Liver (tissue), 9 donors: ENCODE data around the gene ABCA4. TPM values are rescaled to one million over a fixed set of nuclear protein-coding genes. Genes with fewer than 3 reads are reported as not detected.

Source experiments
- DNase-seq: peaks from one replicate; pipeline ENCODE4 v3.0.0-alpha.2; 2017; ENCODE audit warnings: low spot score
- H3K27ac ChIP-seq, 2 donors: one replicate each; pipeline ENCODE4 v1.7.0; 2013; ENCODE audit warnings: inconsistent platforms in 2 of 2, low read length in 2 of 2, control low read depth in 1 of 2, low read depth in 1 of 2, mild to moderate bottlenecking in 1 of 2
- H3K27me3 ChIP-seq, 4 donors: one replicate each; pipeline versions ENCODE4 v1.6.1 to v1.7.0; 2013; ENCODE audit warnings: low read length in 3 of 4, inconsistent platforms in 1 of 4, mild to moderate bottlenecking in 1 of 4, moderate library complexity in 1 of 4; ENCODE audit not compliant: control insufficient read depth in 4 of 4, insufficient read depth in 4 of 4
- H3K36me3 ChIP-seq, 4 donors: one replicate each; pipeline versions ENCODE4 v1.6.1 to v1.7.0; 2013; ENCODE audit warnings: low read length in 3 of 4, mild to moderate bottlenecking in 3 of 4, low read depth in 1 of 4, moderate library complexity in 1 of 4; ENCODE audit not compliant: control insufficient read depth in 4 of 4, insufficient read depth in 3 of 4
- H3K4me1 ChIP-seq, 4 donors: one replicate each; pipeline versions ENCODE4 v1.6.1 to v1.7.0; 2013; ENCODE audit warnings: low read length in 3 of 4, mild to moderate bottlenecking in 3 of 4, moderate library complexity in 1 of 4; ENCODE audit not compliant: control insufficient read depth in 4 of 4, insufficient read depth in 4 of 4
- H3K4me3 ChIP-seq, 3 donors: one replicate each; pipeline versions ENCODE4 v1.6.1 to v1.7.0; 2013; ENCODE audit warnings: low read length in 3 of 3, control low read depth in 1 of 3, low read depth in 1 of 3, mild to moderate bottlenecking in 1 of 3
- H3K9ac ChIP-seq, 2 donors: one replicate each; pipeline ENCODE4 v1.7.0; 2013; ENCODE audit warnings: low read length in 2 of 2, mild to moderate bottlenecking in 2 of 2, moderate library complexity in 2 of 2, control low read depth in 1 of 2, low read depth in 1 of 2
- H3K9me3 ChIP-seq, 4 donors: one replicate each; pipeline versions ENCODE4 v1.6.1 to v1.7.0; 2013; ENCODE audit warnings: low read length in 3 of 4; ENCODE audit not compliant: control insufficient read depth in 4 of 4
- ATF3 ChIP-seq: IDR thresholded peaks from 2 replicates; pipeline ENCODE4 v1.6.1; 2016; ENCODE audit warnings: antibody characterized with exemption
- CTCF ChIP-seq: fragments of 150-350 bp; IDR thresholded peaks from 2 replicates; pipeline ENCODE4 v1.5.1; 2017; ENCODE audit warnings: improper control_type of control experiment, low read depth, low read length; ENCODE audit not compliant: missing input control
- EGR1 ChIP-seq, 2 donors: IDR thresholded peaks; 2 replicates each; pipeline ENCODE4 v1.6.1; 2016 to 2018; ENCODE audit warnings: antibody characterized with exemption in 2 of 2, low read depth in 2 of 2
- FOXA1 ChIP-seq: IDR thresholded peaks from 2 replicates; pipeline ENCODE4 v1.6.1; 2016; ENCODE audit warnings: antibody characterized with exemption
- FOXA2 ChIP-seq: IDR thresholded peaks from 2 replicates; pipeline ENCODE4 v1.6.1; 2016; ENCODE audit warnings: antibody characterized with exemption
- GABPA ChIP-seq, 2 donors: IDR thresholded peaks in 1 of 2; conservative IDR thresholded peaks in 1 of 2; 2 replicates each; pipeline ENCODE4 v1.6.1; 2016; ENCODE audit warnings: antibody characterized with exemption in 2 of 2, mild to moderate bottlenecking in 1 of 2, moderate library complexity in 1 of 2
- HNF4A ChIP-seq, 2 donors: conservative IDR thresholded peaks; 2 replicates each; pipeline ENCODE4 v1.6.1; 2016; ENCODE audit warnings: antibody characterized with exemption in 2 of 2, mild to moderate bottlenecking in 2 of 2
- HNF4G ChIP-seq: IDR thresholded peaks from 2 replicates; pipeline ENCODE4 v1.6.1; 2016; ENCODE audit warnings: antibody characterized with exemption
- JUND ChIP-seq, 2 donors: IDR thresholded peaks; 2 replicates each; pipeline ENCODE4 v1.6.1; 2016; ENCODE audit warnings: antibody characterized with exemption in 2 of 2
- NR2F2 ChIP-seq: IDR thresholded peaks from 2 replicates; pipeline ENCODE4 v1.6.1; 2016; ENCODE audit warnings: antibody characterized with exemption
- RAD21 ChIP-seq, 2 donors: IDR thresholded peaks; 2 replicates each; pipeline ENCODE4 v1.6.1; 2016; ENCODE audit warnings: antibody characterized with exemption in 2 of 2, mild to moderate bottlenecking in 2 of 2
- REST ChIP-seq: IDR thresholded peaks from 2 replicates; pipeline ENCODE4 v1.6.1; 2016; ENCODE audit warnings: antibody characterized with exemption, mild to moderate bottlenecking
- RXRA ChIP-seq, 2 donors: IDR thresholded peaks; 2 replicates each; pipeline ENCODE4 v1.6.1; 2017 to 2018; ENCODE audit warnings: antibody characterized with exemption in 2 of 2, mild to moderate bottlenecking in 1 of 2
- SP1 ChIP-seq: IDR thresholded peaks from 2 replicates; pipeline ENCODE4 v1.6.1; 2018; ENCODE audit warnings: antibody characterized with exemption, mild to moderate bottlenecking
- TAF1 ChIP-seq: conservative IDR thresholded peaks from 2 replicates; pipeline ENCODE4 v1.6.1; 2016; ENCODE audit warnings: antibody characterized with exemption, mild to moderate bottlenecking
- YY1 ChIP-seq: IDR thresholded peaks from 2 replicates; pipeline ENCODE4 v1.6.1; 2016; ENCODE audit warnings: antibody characterized with exemption, mild to moderate bottlenecking
- ZBTB33 ChIP-seq: IDR thresholded peaks from 2 replicates; pipeline ENCODE4 v1.6.1; 2016; ENCODE audit warnings: antibody characterized with exemption
- WGBS: extraction: QIAGEN DNeasy Blood & Tissue Kit; methylation state at CpG from one replicate; pipeline ENCODE4 v1.1.7; 2013; 5-methylcytosine and 5-hydroxymethylcytosine counted together
- polyA plus RNA-seq, 2 donors: library from polyadenylated mRNA; stranded (reverse) in 1 of 2; unstranded in 1 of 2; fragments of 200-250 nt in 1 of 2; fragments of >200 nt in 1 of 2; fragmentation: Nextera tagmentation in 1 of 2; extraction: Ambion mirVana in 1 of 2; gene quantifications; one replicate each; pipeline versions ENCODE4 v1.2.1 to v1.2.3, GENCODE V29; 2013 to 2015
- total RNA-seq, 2 donors: library from RNA; depleted of rRNA; stranded (reverse); fragments of >200 nt; gene quantifications; one replicate each; pipeline ENCODE4 v1.2.3, GENCODE V29; 2014
- TF ChIP-seq, protein P1 (sequence below): IDR thresholded peaks from 2 replicates; pipeline ENCODE4 v1.6.1; 2016; ENCODE audit warnings: antibody characterized with exemption
- donor health status: healthy.
- donor health status: healthy.
- donor health status: healthy.
- donor health status: healthy.
- donor health status: healthy.

Gene ABCA4
- total and polyA plus RNA-seq, 4 donors, result 0.19 to 1.5 (median 0.38) TPM

DNA sequence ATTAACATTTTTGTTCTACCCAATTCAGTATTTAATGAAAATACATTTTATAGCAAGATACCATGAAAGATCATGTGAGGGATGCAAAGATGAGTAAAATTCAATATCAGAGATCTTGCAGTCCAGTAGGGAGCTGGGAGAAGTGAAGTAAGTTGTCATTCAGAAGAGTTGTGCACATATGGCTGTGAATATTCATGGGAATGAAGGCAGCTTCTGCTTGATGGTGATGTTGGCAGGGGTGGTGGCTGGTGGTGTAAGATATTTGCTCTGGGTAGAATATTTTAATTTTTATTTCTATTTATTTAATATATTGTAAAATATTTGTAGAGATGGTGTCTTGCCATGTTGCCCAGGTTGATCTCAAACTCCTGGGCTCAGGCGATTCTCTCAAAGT lies 139.7 kb downstream of the ABCA4 start:
- Histone ChIP-seq H3K9me3 (no peaks in the 10 kb centered on the region), H3K4me3 (no peak overlapping the region), H3K36me3 (no peaks in the 10 kb centered on the region), H3K9ac (no peak overlapping the region), H3K27ac (no peak overlapping the region), H3K4me1 (peaks cover 8 to 18% (median 16%) of the 10 kb centered on the region in 4 donors), H3K27me3 (no peaks in the 10 kb centered on the region)
- DNase-seq, result no peak
- 99% methylated on average over 1 of the region's 1 CpG for WGBS
- no peak for TF ChIP-seq RXRA (IDR thresholded peaks at IDR 0.05)
- TF ChIP-seq HNF4G, result no peak
- no peak for TF ChIP-seq TAF1
- TF ChIP-seq REST, result no peak
- no peak for TF ChIP-seq GABPA (IDR thresholded peaks at IDR 0.05 in 1 of 2, conservative IDR thresholded peaks at IDR 0.05 in 1 of 2)
- no peak for TF ChIP-seq FOXA2
- no peak for TF ChIP-seq SP1
- TF ChIP-seq FOXA1, result no peak
- no peak for TF ChIP-seq JUND (IDR thresholded peaks at IDR 0.05)
- TF ChIP-seq ATF3, result no peak
- TF ChIP-seq RAD21 (IDR thresholded peaks at IDR 0.05), result no peak
- TF ChIP-seq YY1, result no peak
- no peak for TF ChIP-seq ZBTB33
- TF ChIP-seq EGR1 (IDR thresholded peaks at IDR 0.05; ENCODE audit: low read depth in 2 of 2), result no peak
- TF ChIP-seq, protein P1, sequence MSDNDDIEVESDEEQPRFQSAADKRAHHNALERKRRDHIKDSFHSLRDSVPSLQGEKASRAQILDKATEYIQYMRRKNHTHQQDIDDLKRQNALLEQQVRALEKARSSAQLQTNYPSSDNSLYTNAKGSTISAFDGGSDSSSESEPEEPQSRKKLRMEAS, result no peak
- TF ChIP-seq NR2F2, result no peak
- no peak for TF ChIP-seq CTCF
- TF ChIP-seq HNF4A (conservative IDR thresholded peaks at IDR 0.05), result no peak
